ENCODE data around the gene PDILT.
"Not testable (repeated sequence)": the region's sequence is repeated elsewhere in the genome, so short reads cannot be mapped to it uniquely, and the experiment has no call there.

The PDILT gene

DNA sequence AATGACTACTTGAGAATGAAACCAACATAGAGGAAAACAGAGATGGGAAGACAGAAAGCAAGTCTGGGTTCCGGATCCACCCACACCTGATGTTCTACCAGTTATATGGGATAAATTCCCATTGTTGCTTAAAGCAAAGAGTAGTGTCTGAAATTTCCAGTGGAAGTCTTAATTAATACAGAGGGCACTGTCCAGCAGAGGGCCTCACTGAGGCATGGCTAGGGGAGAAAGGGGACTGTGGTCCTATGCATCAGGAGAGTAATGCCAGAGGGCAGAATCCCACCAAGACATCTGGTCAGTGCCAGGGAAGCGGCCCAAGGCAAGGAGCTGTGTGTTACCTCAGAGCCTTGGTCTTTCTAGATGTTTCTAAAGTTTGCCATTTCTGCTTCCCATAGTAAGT is 44.5 kb downstream of the PDILT start:
- no peak for DNase-seq

DNA sequence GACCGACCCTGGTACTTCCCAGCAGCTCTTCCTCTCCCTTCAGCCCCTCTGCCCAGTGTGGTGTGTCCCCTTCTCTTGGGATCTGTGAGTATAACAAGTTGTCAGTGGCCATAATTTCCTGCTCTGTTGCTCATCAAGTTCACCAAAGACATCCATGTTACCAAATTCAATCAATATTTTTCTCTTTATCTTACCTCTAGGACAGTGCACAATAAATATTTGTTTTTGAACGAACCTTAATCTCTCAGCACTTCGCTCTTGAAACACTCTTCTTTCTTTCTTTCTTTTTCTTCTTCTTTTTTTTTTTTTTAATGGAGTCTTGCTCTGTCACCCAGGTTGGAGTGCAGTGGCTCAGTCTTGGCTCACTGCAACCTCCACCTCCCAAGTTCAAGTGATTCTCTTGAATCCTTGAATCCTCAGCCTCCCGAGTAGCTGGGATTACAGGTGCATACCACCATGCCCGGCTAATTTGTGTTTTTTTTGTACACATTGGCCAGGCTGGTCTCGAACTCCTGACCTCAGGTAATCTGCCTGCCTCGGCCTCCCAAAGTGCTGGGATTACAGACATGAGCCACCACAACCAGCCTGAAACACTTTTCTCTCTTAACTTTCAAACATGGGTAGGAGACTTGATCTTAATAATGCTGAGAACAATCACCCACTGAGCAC is 49.3 kb downstream of the PDILT start:
- no peak for DNase-seq

DNA sequence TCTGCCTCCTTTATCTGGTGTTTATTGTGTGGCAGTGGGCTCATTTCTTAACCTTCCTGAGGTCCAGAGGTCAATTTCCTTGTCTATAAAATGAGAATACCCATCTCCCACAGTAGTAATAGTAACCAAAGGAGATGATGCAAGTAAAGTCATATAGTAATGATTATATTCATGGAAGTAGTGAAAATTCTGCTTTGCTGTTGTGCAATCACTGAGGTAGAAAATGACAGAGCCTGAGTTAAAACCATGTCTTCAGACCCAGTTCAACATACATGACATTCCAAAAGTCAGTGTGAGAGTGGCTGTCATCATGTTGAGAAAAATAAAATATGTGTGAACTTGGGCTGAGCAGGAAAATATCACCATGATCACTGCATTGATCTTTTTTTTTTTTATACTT is 51.2 kb downstream of the PDILT start:
- DNase-seq = no peak

DNA sequence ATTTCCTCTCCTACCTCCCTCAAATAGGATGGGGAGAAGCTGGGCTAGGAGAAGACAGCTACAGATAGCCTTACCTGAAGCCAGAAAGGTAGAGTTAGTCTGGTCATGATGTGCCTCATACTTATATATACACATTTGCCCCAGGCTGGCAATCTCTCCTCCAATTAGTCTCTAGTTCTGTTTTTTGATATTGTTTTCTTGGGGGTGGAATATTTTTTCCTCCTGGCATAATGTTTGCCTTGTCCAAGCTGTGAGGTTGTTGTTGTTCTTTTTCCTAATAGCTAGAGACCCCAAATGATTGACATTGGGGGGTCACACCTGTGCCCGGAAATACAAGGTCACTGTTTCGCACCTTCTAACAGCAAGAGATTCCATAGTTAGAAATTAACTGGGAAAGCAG is 51.9 kb downstream of the PDILT start, which contains the start of gene UMOD:
Gene UMOD, minus strand, starts transcription at position 101 of the 400 bp plus-strand sequence. CDS start 1,978 bp downstream, outside the sequence.
- no peak for DNase-seq

DNA sequence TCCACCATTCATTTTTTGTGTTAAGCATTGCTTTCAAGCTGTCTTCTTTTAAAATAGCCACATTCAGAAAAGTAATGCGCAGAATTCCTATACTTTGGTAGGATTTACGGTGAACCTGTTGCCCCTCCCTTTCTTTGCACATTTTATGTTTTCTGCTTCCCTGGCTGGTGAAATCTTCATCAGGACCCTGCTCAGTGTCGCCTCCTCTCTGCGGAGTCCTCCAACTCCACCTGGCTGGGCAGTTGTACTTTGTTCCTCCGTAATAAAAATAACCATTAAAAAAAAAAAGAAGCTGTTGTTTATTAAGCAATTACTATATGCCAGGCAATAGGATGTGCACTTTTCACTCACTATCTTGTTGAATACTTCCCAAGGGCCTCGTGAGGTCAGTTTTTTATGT is 54.9 kb downstream of the PDILT start:
- no peak for DNase-seq

DNA sequence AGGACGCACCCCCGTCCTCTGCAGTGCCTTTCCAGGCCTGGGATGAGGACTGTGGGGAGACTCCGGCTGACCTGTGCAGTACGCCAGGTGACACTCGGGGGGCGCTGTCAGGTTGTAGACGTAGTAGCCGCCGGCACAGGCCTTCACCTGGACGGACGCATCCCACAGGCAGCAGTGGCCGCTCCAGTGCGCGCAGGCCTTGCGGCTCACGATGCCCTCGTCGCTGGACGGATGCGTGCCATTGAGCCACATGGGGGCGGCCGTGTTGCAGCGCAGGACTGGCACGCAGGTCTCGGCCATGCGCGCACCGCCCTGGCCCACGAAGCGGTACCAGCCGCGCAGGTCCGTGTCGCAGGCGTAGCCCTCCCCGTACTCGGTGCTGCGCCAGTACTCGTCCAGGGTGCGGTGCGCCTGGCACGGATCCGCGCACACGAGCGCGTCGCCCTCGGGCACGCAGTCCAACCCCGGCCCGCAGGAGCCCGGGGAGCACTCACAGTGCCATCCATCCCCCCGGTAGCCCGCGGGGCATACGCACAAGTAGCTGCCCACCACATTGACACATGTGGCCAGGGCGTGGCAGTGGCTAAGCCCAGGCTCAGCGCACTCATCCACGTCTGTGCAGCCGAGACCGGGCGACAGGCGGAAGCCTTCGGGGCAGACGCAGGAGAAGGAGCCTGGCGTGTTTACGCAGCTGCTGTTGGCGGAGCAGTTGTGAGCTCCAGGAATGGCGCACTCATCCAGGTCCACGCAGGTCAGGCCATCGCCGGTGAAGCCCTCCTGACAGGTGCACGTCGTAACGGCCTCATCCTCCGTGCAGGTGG is 56.0 kb downstream of the PDILT start:
- DNase-seq = no peak

DNA sequence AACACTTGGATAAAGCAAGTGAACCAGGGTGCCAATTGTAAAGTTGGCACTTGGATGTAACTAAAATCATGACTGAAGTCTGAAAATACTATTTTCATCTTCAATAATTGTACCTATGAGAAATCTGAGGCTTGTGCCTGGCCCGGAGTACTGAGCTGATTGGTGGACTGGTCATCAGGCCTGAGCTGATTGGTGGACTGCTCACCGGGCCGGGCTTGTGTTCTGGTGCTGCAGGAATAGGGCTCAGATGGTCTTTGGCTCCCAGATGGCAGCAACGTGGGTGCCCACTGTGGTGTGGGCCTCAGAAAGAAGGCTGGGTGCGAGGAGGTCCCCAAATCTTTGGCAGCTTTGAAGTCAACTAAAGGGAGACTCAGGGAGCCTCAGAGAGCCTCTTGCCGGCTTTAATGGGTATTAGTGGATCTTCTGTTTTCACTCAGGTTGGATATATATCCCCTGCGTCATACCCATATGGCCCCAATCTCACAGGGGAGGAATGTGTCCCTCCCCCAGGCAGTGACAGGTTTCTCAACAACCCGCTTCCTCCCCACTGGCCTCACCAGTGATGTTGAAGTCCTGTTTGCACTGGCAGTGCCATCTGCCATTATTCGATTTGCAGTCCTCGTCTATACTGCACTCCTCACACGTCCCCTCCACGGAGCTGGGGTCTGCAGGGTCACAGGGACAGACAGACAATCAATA is 56.7 kb downstream of the PDILT start:
- no peak for DNase-seq

DNA sequence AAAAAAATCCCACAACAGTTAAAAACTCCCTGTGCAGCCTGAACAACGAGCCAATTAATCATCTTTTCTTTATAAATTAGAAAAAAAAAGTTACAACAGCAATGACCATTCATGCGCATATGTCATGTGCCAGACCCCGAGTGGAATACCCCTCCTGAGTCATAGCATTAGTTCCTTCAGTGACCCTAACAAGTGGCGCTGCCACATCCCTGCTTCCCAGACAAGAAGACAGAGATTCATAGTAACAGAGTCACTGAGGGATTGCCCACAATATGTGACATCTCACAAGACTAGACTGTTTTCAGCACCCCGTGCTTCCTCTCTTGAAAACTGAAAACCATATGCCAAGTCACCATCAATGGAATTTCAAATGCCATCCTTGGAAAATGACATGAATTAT is 59.9 kb downstream of the PDILT start:
- DNase-seq = no peak

DNA sequence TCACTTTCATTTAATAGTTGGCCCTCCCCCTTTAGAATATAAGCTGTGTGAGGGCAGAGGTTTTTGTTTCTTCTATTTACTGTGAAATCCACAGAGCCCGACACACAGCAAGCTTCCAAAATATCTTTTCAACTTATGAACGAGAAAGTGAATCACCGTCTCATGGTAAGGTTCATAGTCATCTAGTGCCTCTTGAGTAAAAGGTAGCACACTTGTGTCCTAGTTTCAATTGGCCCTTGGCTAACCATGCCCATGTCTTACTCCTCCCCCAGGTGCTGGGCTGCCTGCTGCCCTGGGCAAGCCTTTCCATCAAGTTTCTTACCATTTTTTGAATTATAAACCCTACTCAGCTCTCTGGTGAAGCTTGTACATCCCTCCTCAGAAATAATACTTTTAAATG is 64.8 kb downstream of the PDILT start:
- DNase-seq = no peak

DNA sequence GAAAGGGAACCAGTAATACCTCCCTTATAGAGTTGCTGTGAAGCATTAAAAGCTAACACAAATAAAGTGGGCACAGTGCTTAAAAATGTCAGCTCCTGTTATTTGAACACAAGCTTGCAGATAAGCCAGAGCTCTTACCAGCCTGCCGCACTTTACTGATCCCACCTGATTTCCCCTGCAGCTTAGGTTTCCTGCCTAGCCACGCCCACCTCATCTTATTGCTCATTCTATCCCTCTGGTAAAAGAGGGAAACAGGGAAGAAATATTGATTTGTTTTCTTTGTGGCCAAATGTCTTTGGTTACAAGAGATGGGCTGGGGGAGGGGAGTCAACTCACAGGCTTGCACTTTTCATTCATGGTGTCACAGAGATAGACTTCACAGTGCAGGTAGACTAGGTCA is 67.6 kb downstream of the PDILT start:
- no peak for DNase-seq

DNA sequence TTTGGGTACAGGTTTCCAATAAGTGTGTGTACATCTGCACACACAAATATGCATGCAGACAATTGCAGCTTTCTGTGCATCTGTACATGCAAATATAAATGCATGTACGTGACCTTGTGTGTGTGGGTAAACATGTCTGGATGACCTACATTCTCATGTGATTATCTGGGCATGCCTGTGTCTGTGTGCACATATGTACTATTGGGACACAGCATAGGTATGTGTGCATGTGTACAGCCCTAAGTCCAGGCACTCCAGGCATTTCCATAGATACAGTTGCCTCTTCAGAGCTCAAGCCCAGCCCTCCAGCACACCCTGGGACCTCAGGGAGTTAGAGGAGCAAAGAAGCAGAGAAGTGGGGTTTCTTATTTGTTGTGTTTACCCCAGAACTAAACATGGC is 70.1 kb downstream of the PDILT start:
- no peak for DNase-seq

DNA sequence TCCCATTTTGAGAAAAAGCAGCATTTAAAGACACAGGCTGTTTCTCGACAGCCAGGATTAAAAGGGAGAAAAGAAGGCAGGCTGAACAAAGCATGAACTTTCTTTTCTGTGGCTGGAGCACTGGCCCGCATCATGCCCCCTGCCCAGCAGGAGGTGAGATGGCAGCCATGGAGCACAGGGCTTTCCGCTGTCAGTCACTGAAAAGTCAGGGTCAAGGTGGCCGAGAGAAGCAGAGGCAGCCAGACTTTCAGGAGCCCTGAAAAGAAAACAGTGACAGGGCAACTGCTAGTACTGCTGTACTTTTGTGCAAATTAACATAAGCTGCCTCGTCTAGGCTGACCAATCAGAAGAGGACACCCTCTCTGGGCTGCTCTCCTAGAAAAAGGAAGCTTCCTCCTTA is 71.4 kb downstream of the PDILT start:
- no peak for DNase-seq

DNA sequence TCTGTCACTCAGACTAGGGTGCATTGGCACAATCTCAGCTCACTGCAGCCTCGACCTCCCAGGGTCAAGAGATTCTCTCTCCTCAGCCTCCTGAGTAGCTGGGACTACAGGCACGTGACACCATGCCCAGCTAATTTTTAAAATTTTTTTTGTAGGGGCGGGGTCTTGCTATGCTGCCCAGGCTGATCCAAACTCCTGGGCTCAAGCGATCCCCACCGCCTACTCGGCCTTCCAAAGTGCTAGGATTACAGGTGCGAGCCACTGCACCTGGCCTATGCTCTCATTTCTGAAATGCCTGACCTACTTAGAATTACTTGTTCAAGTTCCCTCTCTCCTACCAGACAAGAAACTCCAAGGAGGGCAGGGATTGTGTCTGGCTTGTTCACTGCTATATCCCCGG is 72.1 kb downstream of the PDILT start:
- DNase-seq = no peak

DNA sequence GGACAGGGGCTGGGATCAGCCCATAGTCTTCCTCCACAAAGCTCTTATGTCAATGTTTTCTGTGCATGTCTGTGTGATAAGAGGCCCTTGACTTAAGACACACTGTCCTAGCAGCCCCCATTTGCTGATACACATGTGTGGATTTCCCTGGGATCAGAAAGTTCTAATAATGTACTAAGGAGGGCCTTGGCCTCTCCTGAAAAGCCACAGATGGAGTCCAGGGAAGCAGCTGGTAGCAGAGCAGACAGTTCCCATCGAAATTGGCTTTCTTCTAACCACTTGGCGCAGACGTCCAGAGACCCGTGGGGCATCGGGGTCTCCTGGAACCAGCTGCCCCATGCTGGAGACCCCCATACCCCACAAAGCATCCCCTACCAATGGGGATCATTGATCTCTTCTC is 72.9 kb downstream of the PDILT start:
- no peak for DNase-seq

DNA sequence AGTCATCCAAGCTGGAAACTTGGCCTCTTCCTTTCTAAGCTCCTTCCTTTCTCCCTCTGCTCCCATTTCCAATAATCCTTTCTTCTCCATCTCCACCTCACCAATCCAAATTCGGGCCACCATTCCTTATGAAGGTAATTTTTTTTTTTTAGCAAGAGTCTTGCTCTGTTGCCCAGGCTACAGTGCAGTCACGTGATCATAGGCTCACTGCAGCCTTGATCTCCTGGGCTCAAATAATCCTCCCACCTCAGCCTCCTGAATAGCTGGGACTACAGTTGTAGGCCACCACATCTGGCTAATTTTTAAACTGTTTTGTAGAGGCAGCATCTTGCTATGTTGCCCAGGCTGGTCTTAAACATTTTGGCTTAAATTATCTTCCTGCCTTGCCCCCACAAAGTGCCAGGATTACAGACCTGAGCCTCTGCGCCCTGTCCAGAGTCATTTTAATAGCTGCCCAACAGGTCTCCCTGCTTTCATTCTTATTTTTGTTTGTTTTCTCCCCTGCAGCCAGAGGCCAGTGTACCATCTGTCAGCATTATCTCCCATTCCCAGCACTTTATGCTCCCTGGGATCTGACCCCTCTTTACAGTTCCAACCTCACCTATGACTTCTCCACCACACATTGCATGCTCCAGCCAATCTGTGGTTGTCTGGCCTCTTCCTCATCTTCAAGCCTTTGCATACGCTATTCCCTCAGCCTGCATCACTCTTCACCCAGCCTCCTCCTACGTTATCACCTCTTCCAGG is 75.0 kb downstream of the PDILT start:
- DNase-seq = no peak

DNA sequence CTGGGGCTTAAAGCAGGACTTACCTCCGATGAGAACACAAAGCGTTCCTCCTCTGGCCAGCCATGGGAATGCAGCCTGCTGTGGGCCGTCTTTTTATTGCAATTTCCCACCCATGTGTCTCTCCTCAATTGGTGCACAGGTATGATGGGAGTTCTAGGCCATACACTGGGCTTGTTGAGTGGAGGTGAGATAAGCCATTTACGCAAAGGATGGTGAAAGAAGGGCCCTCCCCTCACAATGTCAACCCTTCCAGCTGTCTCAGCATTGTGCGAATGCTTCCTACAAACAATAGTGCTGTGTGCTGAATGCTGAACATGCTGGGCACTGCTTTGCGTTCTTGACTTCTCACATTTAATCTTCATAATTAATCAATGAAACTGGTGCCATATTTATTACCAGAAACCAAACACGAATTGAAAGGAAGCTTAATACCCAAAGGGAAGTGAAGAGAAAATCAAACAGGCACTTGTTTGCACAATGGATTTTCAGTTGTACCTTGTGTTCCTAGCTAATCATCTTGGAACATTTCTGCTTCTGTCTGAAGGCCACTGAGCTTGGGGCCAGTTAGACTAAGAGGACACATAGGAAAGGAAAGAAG is 77.0 kb downstream of the PDILT start, which contains the start of gene GP2:
Gene GP2, minus strand, starts transcription at position 70 of the 598 bp plus-strand sequence. CDS start 1,082 bp downstream, outside the sequence.
- DNase-seq = no peak

DNA sequence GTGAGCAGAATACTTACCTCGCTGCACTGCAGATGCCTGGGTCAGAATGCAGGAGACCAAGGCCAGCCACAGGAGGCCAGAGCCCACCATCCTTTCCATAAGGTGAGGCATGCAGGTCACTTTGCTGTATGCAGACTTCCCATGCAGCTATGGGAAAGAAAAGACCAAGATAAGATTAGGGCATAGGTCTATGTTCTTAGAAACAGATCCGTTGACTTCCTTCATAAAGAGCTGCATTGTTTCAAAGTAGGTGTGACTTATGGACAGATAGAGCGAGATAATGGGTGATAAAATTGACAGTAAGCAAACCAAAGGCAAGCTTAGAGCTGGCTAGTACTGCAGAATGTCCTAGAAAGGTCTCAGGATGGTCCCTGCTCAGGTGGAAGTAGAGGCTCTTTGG is 78.2 kb downstream of the PDILT start:
- DNase-seq = no peak

DNA sequence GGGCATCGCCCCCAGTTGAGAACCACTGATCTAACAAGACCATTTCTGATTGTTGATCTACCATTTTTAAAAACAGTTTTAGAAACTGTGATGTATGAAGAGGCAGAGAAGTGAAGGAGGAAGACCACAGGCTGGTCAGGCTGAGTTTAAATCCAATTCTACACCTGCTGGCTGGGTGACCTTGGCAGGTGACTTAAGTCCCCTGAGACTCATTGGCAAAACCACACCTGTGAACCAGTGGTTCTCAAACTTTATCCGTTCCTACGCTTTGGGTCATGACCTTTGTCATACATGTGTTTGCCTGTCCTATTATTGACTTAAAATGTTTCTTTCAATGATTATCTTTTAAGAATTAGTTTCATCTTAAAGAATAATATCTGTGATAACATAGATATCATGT is 79.5 kb downstream of the PDILT start:
- DNase-seq = no peak

DNA sequence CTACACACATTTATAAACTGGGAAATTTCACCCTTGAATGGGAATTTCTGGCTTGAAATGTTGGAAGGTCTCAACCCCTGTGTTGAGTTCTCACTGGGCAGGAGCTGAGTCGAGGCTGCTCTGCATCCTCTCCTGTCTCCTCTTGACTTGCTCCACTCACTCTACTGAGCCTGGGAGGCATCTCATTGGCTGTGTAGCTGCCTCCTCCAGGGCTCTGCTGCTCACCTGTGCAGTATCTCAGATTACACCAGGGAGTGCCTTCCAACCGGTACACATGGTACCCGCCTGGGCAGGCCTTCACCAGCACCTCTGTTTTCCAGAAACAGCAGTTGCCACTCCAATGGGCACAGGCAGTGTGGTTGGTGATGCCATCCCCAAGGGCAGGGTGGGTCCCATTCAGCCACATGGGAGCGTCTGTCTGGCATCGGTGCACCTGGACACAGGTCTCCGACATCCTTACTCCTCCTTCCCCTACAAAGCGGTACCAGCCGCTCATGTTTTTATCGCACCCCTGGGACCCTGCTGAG is 80.9 kb downstream of the PDILT start:
- DNase-seq = peak; percentile 71

DNA sequence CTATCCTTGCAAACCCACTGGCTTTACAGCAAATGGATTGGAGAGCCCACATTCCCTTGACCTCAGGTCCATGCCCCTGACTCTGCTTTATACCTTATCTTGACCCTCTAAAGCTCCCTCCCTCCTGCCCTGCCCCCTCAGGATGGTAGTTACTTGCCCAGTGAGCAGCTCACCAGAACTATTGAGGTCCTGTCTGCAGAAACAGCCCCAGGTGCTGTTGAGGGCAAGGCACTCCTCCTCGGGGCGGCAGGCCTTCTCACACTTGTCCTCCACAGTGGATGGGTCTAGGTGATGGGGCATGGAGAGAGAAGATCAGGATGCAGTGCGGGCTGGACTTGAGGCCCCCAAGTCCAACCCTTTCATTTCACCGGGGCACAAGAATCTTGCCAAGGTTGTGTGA is 81.8 kb downstream of the PDILT start:
- DNase-seq = no peak

DNA sequence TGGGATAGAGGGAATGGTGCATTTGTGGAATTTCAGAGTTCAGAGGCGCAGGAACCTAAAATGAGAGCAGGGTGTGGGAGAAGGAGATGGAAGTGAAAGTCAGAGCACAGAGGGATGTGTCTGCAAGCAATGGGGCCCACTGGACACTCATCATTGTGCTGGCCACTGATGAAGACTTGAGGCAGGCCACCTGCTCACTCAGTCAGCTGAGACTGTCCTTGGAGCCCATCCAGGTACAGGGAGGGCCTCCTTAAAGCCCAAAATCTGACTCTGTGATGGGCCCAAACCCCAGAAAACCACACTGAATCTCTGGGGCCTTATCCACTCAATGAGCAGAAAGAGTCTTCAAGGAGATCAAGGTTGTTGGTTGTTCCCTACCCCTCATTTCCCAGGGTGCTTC is 82.9 kb downstream of the PDILT start:
- no peak for DNase-seq

DNA sequence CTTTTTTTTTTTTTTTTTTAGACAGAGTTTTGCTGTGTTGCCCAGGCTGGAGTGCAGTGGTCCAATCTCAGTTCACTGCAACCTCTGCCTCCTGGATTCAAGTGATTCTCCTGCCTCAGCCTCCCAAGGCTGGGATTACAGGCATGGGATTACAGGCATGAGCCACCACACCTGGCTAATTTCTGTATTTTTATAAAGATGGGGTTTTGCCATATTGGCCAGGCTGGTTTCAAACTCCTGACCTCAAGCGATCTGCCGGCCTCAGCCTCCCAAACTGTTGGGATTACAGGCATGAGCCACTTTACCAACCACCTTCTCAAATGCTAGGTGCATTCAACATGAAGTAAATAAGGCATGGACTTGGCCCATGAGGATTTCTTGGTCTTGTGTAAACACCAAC is 83.5 kb downstream of the PDILT start:
- not testable (repeated sequence) for DNase-seq

Data from NCI-H2107 (cell line).